ENCODE data around the gene SLC35F3. TPM values are rescaled to one million over a fixed set of nuclear protein-coding genes. Genes with fewer than 3 reads are reported as not detected.

SLC35F3 gene
- polyA plus RNA-seq, 4 donors, result 0.63 to 2.0 (median 0.72) TPM

GRCh38 chr1:233962878-233963277 lies 58.4 kb downstream of the SLC35F3 start:
- no peak for DNase-seq (ENCODE audit: low read depth in 4 of 4, low spot score in 3 of 4)

- no peak for DNase-seq (ENCODE audit: low read depth in 4 of 4, low spot score in 3 of 4)
Observed at GRCh38 chr1:233965856-233966255, 61.4 kb downstream of the SLC35F3 start.

- no peak for DNase-seq (ENCODE audit: low read depth in 4 of 4, low spot score in 3 of 4)
Observed at GRCh38 chr1:233971753-233972152, 67.3 kb downstream of the SLC35F3 start.

- no peak for DNase-seq (ENCODE audit: low read depth in 4 of 4, low spot score in 3 of 4)
Observed at GRCh38 chr1:233972563-233972950, 68.1 kb downstream of the SLC35F3 start.

- no peak for DNase-seq (ENCODE audit: low read depth in 4 of 4, low spot score in 3 of 4)
Observed at GRCh38 chr1:233972951-233973635, 68.6 kb downstream of the SLC35F3 start.

GRCh38 chr1:233975486-233975885 lies 71.0 kb downstream of the SLC35F3 start:
- no peak for DNase-seq (ENCODE audit: low read depth in 4 of 4, low spot score in 3 of 4)

- DNase-seq (ENCODE audit: low read depth in 4 of 4, low spot score in 3 of 4), result no peak
Observed at GRCh38 chr1:233981042-233981675, 76.7 kb downstream of the SLC35F3 start.

- no peak for DNase-seq (ENCODE audit: low read depth in 4 of 4, low spot score in 3 of 4)
Observed at GRCh38 chr1:233982827-233983518, 78.5 kb downstream of the SLC35F3 start.

- no peak for DNase-seq (ENCODE audit: low read depth in 4 of 4, low spot score in 3 of 4)
Observed at GRCh38 chr1:233983811-233984210, 79.3 kb downstream of the SLC35F3 start.

- DNase-seq (ENCODE audit: low read depth in 4 of 4, low spot score in 3 of 4), result no peak
Observed at GRCh38 chr1:233988963-233989696, 84.7 kb downstream of the SLC35F3 start.

GRCh38 chr1:233990486-233990885 lies 86.0 kb downstream of the SLC35F3 start:
- DNase-seq (ENCODE audit: low read depth in 4 of 4, low spot score in 3 of 4), result no peak

GRCh38 chr1:233993651-233994050 lies 89.2 kb downstream of the SLC35F3 start:
- DNase-seq (ENCODE audit: low read depth in 4 of 4, low spot score in 3 of 4), result no peak

GRCh38 chr1:233994112-233994511 lies 89.6 kb downstream of the SLC35F3 start:
- DNase-seq (ENCODE audit: low read depth in 4 of 4, low spot score in 3 of 4), result no peak

- no peak for DNase-seq (ENCODE audit: low read depth in 4 of 4, low spot score in 3 of 4)
Observed at GRCh38 chr1:233998456-233998855, 94.0 kb downstream of the SLC35F3 start.

GRCh38 chr1:233998891-233999290 lies 94.4 kb downstream of the SLC35F3 start:
- DNase-seq (ENCODE audit: low read depth in 4 of 4, low spot score in 3 of 4), result no peak

GRCh38 chr1:234000557-234001041 lies 96.1 kb downstream of the SLC35F3 start:
- DNase-seq (ENCODE audit: low read depth in 4 of 4, low spot score in 3 of 4), result peak in 1 of 4 donors; percentile 1

GRCh38 chr1:234001817-234002216 lies 97.3 kb downstream of the SLC35F3 start:
- no peak for DNase-seq (ENCODE audit: low read depth in 4 of 4, low spot score in 3 of 4)

- no peak for DNase-seq (ENCODE audit: low read depth in 4 of 4, low spot score in 3 of 4)
Observed at GRCh38 chr1:234004591-234004990, 100.1 kb downstream of the SLC35F3 start.

GRCh38 chr1:234007684-234008083 lies 103.2 kb downstream of the SLC35F3 start:
- no peak for DNase-seq (ENCODE audit: low read depth in 4 of 4, low spot score in 3 of 4)

GRCh38 chr1:234008591-234008990 lies 104.1 kb downstream of the SLC35F3 start:
- DNase-seq (ENCODE audit: low read depth in 4 of 4, low spot score in 3 of 4), result no peak

- DNase-seq (ENCODE audit: low read depth in 4 of 4, low spot score in 3 of 4), result no peak
Observed at GRCh38 chr1:234009668-234010067, 105.2 kb downstream of the SLC35F3 start.

Measured in left renal pelvis (tissue), 4 donors.